ENCODE data around the gene KMT5C. TPM values are rescaled to one million over a fixed set of nuclear protein-coding genes. Genes with fewer than 3 reads are reported as not detected.

KMT5C gene
- total and polyA plus RNA-seq, 2 experiments from 2014 or later = 14.2 to 34.3 TPM

GRCh38 chr19:55347442-55348009 lies 7.8 kb downstream of the KMT5C start:
- H3K9me2 ChIP-seq (ENCODE audit: insufficient read depth) = no peaks in the 10 kb centered on the region
- no peak overlapping the region for H3K4me3 ChIP-seq
- H3K4me3 Mint-ChIP-seq = peak overlapping the region; percentile 52; the same call in 2 of the 3 replicates
- no peaks in the 10 kb centered on the region for H3K9me3 Mint-ChIP-seq
- H3K79me2 ChIP-seq (replicated peaks; ENCODE audit: insufficient read depth) = no peaks in the 10 kb centered on the region
- peaks cover 30% of the 10 kb centered on the region for H3K36me3 Mint-ChIP-seq (ENCODE audit: low read depth)
- peaks cover 33% of the 10 kb centered on the region for H3K4me1 ChIP-seq (ENCODE audit: insufficient read depth)
- no peaks in the 10 kb centered on the region; the same call in 1 of the 2 replicates for H3K36me3 ChIP-seq (ENCODE audit: insufficient read depth)
- no peak for DNase-seq (ENCODE audit: low spot score)
- H2AFZ ChIP-seq = no peak overlapping the region
- peaks cover 17% of the 10 kb centered on the region for H3K27me3 ChIP-seq (ENCODE audit: insufficient read depth)
- H3K4me1 Mint-ChIP-seq = peaks cover 48% of the 10 kb centered on the region
- H3K27ac Mint-ChIP-seq = peak overlapping the region; percentile 69
- no peak for ATAC-seq
- peaks cover 39% of the 10 kb centered on the region for H3K27me3 Mint-ChIP-seq (ENCODE audit: insufficient read depth, low read depth, poor library complexity)
- H3K27ac ChIP-seq (ENCODE audit: low read depth) = no peak overlapping the region
- TF ChIP-seq STAT1 (IDR thresholded peaks at IDR 0.05; ENCODE audit: unreplicated experiment) (no peak), NANOG (IDR thresholded peaks at IDR 0.05; ENCODE audit: borderline replicate concordance) (no peak)
- H4K20me1 ChIP-seq (replicated peaks; ENCODE audit: insufficient read depth) = no peaks in the 10 kb centered on the region
- peaks cover 17% of the 10 kb centered on the region for H3F3A ChIP-seq (replicated peaks; ENCODE audit: low read depth)
- H3K4me2 ChIP-seq = peak overlapping the region; percentile 75

- peaks cover 49% of the 10 kb centered on the region for H3K27me3 Mint-ChIP-seq (ENCODE audit: insufficient read depth, low read depth, poor library complexity)
- peak overlapping the region; percentile 60 for H3K4me3 Mint-ChIP-seq
These were observed 8.8 kb downstream of the KMT5C start for GRCh38 chr19:55348317-55349034.

More at GRCh38 chr19:55348317-55349034, 8.8 kb downstream of the KMT5C start:
- Histone ChIP-seq H3K9me2 (ENCODE audit: insufficient read depth) (no peaks in the 10 kb centered on the region), H4K20me1 (replicated peaks; ENCODE audit: insufficient read depth) (no peaks in the 10 kb centered on the region), H3K4me3 (peak overlapping the region; percentile 48), H3K4me2 (peak overlapping the region; percentile 75), H3K36me3 (ENCODE audit: insufficient read depth) (no peaks in the 10 kb centered on the region), H2AFZ (no peak overlapping the region), H3K27me3 (ENCODE audit: insufficient read depth) (peaks cover 27% of the 10 kb centered on the region), H3K79me2 (replicated peaks; ENCODE audit: insufficient read depth) (no peaks in the 10 kb centered on the region), H3K27ac (ENCODE audit: low read depth) (peak overlapping the region; percentile 94), H3F3A (replicated peaks; ENCODE audit: low read depth) (peaks cover 21% of the 10 kb centered on the region), H3K4me1 (ENCODE audit: insufficient read depth) (peaks cover 36% of the 10 kb centered on the region)
- ATAC-seq (peak; percentile 57), DNase-seq (ENCODE audit: low spot score) (peak; percentile 67)
- TF ChIP-seq EZH2 (IDR thresholded peaks at IDR 0.05; ENCODE audit: low read depth, unreplicated experiment) (no peak), NANOG (IDR thresholded peaks at IDR 0.05; ENCODE audit: borderline replicate concordance) (no peak), STAT1 (IDR thresholded peaks at IDR 0.05; ENCODE audit: unreplicated experiment) (no peak), EZH2phosphoT487 (IDR thresholded peaks at IDR 0.05; ENCODE audit: unreplicated experiment) (no peak), ZNF114 (CRISPR knock-in tag; IDR thresholded peaks at IDR 0.05) (no peak), POLR2AphosphoS5 (IDR thresholded peaks at IDR 0.05; ENCODE audit: low read depth) (0 out of 2 replicates have a peak, but pooled peaks have one; percentile 13), CTCF (conservative IDR thresholded peaks at IDR 0.05; ENCODE audit: low read depth in 2 of 2) (no peak), ZNF462 (CRISPR knock-in tag; IDR thresholded peaks at IDR 0.05) (no peak)
- Mint-ChIP-seq H3K27ac (peak overlapping the region; percentile 89), H3K36me3 (ENCODE audit: low read depth) (peaks cover 21% of the 10 kb centered on the region), H3K9me3 (no peaks in the 10 kb centered on the region), H3K4me1 (peaks cover 57% of the 10 kb centered on the region)

Measured in GM23338 (cell line).